BJ (cell line): Measurements from ENCODE around the gene RABGAP1L. TPM values are rescaled to one million over a fixed set of nuclear protein-coding genes. Genes with fewer than 3 reads are reported as not detected.

Source experiments
- CTCF ChIA-PET: fragments of 350-600 bp; formaldehyde crosslinking; extraction: SDS; loops from one replicate; lab custom pipeline; 2021; ENCODE audit warnings: antibody characterized with exemption, inconsistent platforms; lab: Yijun Ruan, JAX
- POLR2A ChIA-PET: fragments of 300-600 bp; sonication (Branson Sonifier 250); formaldehyde crosslinking; extraction: SDS; loops from one replicate; lab custom pipeline; 2021; ENCODE audit warnings: antibody characterized with exemption; lab: Charles Lee
- DNase-seq: peaks from one replicate; pipeline ENCODE4 v3.0.0-alpha.2; 2011; ENCODE audit warnings: low read depth
- H3K27me3 ChIP-seq: 2 replicates; pipeline ENCODE4 v1.6.0; 2011; ENCODE audit warnings: low read length; ENCODE audit not compliant: control insufficient read depth, insufficient read depth
- H3K36me3 ChIP-seq: 2 replicates; pipeline ENCODE4 v1.5.1; 2011; ENCODE audit warnings: low read length; ENCODE audit not compliant: control insufficient read depth, insufficient read depth
- H3K4me3 ChIP-seq: 2 replicates; pipeline ENCODE4 v1.5.1; 2011; ENCODE audit warnings: low read depth, mild to moderate bottlenecking, control low read depth, low read length
- CTCF ChIP-seq: IDR thresholded peaks from 2 replicates; pipeline ENCODE4 v1.5.1; 2011; ENCODE audit warnings: low read depth, mild to moderate bottlenecking, control low read depth, inconsistent platforms, low read length, moderate library complexity; ENCODE audit not compliant: insufficient read depth
- polyA plus RNA-seq: library from polyadenylated mRNA; depleted of rRNA; stranded (reverse); fragments of >200 nt; gene quantifications from 2 replicates; pipeline ENCODE4 v1.2.3, GENCODE V29; 2011

The RABGAP1L gene
- polyA plus RNA-seq, 1 experiment, result 15.9 TPM

DNA sequence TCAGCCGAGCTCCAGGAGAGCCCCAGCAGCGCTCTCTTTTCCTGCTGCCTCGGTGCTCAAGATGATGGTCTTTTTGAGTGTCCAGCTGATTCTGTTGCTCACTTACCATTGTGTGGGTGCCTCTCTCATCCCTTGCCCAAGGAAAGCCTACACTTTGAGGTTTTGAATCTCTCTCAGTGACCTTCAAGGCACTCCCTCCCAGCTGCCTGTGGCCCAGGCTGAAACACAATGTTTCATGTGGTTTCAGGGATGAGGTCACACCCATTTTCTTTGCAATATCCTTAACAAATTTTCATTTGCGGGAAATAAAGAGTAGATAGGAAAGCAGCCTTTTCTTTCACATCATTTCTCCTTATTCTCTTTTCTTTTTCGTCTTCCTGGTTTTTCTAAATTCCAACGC lies 876.5 kb downstream of the RABGAP1L start:
- H3K36me3 ChIP-seq, result no peaks in the 10 kb centered on the region
- TF ChIP-seq CTCF, result no peak
- no peak for DNase-seq
- H3K4me3 ChIP-seq, result no peak overlapping the region
- ChIA-PET POLR2A (no interaction called here), CTCF (interaction anchor here (0.9 to 1.0 kb wide), 2 partner anchors 116 to 283 kb away, joined by 3 read pairs; no protein-coding TSS in a partner anchor)
- no peaks in the 10 kb centered on the region for H3K27me3 ChIP-seq

DNA sequence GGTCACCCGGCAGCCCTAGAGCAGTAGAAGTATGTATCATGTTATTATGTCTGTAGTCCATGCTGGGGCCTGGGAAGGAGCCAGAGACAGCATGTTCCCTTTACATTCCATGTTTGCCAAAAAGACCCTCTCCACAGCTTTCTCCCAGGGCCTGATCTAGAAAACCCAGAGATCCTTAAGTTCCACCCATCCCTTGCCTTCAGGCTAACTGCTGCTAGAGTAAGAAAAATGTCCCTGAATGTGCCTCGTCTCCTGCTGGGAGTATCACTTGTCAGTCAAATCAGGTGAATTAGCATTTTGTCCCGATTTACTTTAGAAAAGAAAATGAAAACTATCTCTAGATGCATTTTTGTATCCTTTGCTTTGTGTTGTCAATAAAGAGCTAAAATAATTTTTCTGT lies 877.2 kb downstream of the RABGAP1L start:
- Histone ChIP-seq H3K27me3 (no peaks in the 10 kb centered on the region), H3K4me3 (no peak overlapping the region), H3K36me3 (no peaks in the 10 kb centered on the region)
- ChIA-PET POLR2A (no interaction called here), CTCF (interaction anchor here (0.9 to 1.0 kb wide), 2 partner anchors 115 to 282 kb away, joined by 3 read pairs; no protein-coding TSS in a partner anchor)
- DNase-seq, result no peak
- TF ChIP-seq CTCF, result no peak

DNA sequence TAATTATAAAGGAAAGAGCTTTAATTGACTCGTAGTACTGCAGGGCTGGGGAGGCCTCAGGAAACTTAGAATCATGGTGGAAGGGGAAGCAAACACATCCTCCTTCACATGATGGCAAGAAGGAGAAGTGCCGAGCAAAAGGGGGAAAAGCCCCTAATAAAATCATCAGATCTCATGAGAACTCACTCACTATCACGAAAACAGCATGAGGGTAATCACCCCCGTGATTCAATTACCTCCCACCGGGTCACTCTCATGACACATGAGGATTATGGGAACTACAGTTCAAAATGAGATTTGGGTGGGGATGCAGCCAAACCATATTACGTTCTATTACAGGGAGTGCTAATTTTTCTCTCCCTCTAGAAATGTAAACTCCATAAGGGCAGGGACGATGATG lies 878.1 kb downstream of the RABGAP1L start:
- CTCF ChIA-PET, result no interaction called here

DNA sequence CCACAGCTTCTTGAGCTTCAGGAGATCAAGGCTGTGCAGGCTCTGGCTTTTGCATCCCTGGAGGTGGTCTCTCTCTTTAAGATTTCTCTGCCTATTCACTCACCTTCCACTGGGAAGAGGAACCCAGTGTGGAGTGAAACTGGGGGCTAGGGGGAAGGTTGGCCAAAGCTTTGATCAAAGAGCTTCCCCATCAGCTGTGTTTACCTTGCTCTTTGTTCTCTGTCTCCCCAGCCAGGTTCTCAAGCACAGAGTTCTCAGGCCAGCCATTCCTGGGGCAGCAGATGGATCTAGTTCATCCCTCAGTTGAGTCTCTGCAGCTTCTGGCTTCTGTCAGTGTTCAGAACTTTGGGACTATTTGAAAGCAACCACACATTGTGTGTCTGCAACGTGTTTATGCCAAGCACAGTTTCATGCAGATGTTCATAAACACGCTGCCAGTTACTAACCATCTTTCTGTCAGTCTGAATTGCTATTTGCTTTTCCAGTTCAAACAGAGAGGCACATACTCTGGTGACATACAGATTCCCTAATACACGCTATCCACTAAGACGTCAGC lies 881.1 kb downstream of the RABGAP1L start:
- no peaks in the 10 kb centered on the region for H3K27me3 ChIP-seq
- no peaks in the 10 kb centered on the region for H3K36me3 ChIP-seq
- no peak overlapping the region for H3K4me3 ChIP-seq
- no peak for DNase-seq
- CTCF ChIA-PET, result interaction anchor here (0.7 to 1.5 kb wide), 5 partner anchors 9 to 279 kb away, joined by 3 read pairs; no protein-coding TSS in a partner anchor
- POLR2A ChIA-PET, result no interaction called here
- no peak for TF ChIP-seq CTCF

More for the DNA sequence above, 878.1 kb downstream of the RABGAP1L start:
- H3K27me3 ChIP-seq, result no peaks in the 10 kb centered on the region
- no peak overlapping the region for H3K4me3 ChIP-seq
- no peak for TF ChIP-seq CTCF
- DNase-seq, result no peak
- POLR2A ChIA-PET, result no interaction called here
- no peaks in the 10 kb centered on the region for H3K36me3 ChIP-seq

- TF ChIP-seq CTCF, result no peak
- no peaks in the 10 kb centered on the region for H3K36me3 ChIP-seq
- H3K4me3 ChIP-seq, result no peak overlapping the region
- ChIA-PET POLR2A (no interaction called here), CTCF (interaction anchor here (1.4 to 2.4 kb wide), 3 partner anchors 12 to 104 kb away, joined by 4 to 6 read pairs (median 4); no protein-coding TSS in a partner anchor)
- no peaks in the 10 kb centered on the region for H3K27me3 ChIP-seq
- no peak for DNase-seq
Observed at GRCh38 chr1:175042650-175043049, 883.3 kb downstream of the RABGAP1L start.
